Measurements from ENCODE around the gene RNF157.
"Not testable (repeated sequence)": the region's sequence is repeated elsewhere in the genome, so short reads cannot be mapped to it uniquely, and the experiment has no call there.

Gene RNF157

DNA sequence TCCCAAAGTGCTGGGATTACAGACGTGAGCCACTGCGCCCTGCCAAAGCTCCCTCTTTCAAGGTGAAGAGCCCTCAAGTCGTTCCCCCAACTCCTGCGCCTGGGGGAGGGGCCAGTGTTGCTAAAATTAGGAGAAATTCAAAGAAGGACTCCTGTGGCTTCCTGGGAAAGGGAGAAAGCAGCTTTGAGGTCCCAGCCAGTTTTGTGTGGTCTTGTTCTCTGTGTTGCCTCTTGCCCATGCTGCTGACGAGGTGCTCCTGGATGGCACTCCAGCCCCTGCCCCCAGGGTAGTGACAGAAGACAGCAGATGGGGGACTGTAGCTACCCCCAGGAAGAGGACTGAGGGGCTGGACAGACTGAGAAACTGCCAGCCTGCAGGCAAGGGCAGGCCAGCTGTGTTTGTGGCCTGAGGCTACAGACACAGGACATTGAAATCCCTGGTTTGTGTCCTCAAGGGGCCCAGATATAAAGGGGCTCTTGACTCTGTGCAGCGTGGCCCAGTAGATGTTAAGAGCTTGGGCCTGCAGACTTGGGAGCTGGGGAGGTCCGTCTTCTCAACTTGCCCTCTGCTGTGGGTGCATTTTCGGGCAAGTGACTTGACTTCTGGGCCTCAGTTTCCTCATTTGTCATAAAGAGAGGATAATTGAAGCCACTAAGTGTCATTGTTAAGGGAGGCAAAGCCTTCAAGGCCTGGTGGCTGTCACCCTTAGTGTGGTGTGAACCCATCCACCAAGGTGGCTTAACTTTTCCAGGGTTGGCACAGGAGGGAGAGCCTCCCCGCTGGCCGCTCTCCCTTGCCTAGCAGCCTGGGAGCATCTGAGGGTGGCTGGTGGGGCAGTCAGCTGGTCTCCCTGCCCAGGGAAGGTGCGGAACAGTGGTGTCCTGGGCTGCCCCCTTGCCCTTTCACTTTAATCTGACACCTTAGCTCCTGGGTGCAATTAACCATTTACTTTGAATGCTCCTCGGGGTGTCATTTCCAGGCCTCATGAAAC is 29.0 kb upstream of the RNF157 start:
- no peak overlapping the region for H3K9ac ChIP-seq
- H3K4me3 ChIP-seq (ENCODE audit: low read depth, low read length), result peak overlapping the region; percentile 7
- H3K36me3 ChIP-seq (ENCODE audit: control insufficient read depth, insufficient read depth, low read length), result no peaks in the 10 kb centered on the region
- peaks cover 35% of the 10 kb centered on the region for H3K4me1 ChIP-seq
- peaks cover 29% of the 10 kb centered on the region for H3K79me2 ChIP-seq
- H2AFZ ChIP-seq, result no peak overlapping the region
- no peaks in the 10 kb centered on the region for H3K9me3 ChIP-seq (ENCODE audit: control insufficient read depth, low read length)
- TF ChIP-seq, protein P1, sequence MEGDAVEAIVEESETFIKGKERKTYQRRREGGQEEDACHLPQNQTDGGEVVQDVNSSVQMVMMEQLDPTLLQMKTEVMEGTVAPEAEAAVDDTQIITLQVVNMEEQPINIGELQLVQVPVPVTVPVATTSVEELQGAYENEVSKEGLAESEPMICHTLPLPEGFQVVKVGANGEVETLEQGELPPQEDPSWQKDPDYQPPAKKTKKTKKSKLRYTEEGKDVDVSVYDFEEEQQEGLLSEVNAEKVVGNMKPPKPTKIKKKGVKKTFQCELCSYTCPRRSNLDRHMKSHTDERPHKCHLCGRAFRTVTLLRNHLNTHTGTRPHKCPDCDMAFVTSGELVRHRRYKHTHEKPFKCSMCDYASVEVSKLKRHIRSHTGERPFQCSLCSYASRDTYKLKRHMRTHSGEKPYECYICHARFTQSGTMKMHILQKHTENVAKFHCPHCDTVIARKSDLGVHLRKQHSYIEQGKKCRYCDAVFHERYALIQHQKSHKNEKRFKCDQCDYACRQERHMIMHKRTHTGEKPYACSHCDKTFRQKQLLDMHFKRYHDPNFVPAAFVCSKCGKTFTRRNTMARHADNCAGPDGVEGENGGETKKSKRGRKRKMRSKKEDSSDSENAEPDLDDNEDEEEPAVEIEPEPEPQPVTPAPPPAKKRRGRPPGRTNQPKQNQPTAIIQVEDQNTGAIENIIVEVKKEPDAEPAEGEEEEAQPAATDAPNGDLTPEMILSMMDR (IDR thresholded peaks at IDR 0.05), result no peak
- H3K27ac ChIP-seq, result peak overlapping the region; percentile 39
- H3K4me2 ChIP-seq (ENCODE audit: low read length), result peak overlapping the region; percentile 14
- H3K27me3 ChIP-seq (ENCODE audit: control insufficient read depth, insufficient read depth, low read length), result no peaks in the 10 kb centered on the region

GRCh38 chr17:76268015-76268749 is 27.9 kb upstream of the RNF157 start:
- TF ChIP-seq, protein P1 (IDR thresholded peaks at IDR 0.05), result no peak
- peaks cover 42% of the 10 kb centered on the region for H3K4me1 ChIP-seq
- no peaks in the 10 kb centered on the region for H3K36me3 ChIP-seq (ENCODE audit: control insufficient read depth, insufficient read depth, low read length)
- H3K79me2 ChIP-seq, result peaks cover 29% of the 10 kb centered on the region
- peak overlapping the region; percentile 17 for H3K27ac ChIP-seq
- no peak overlapping the region for H2AFZ ChIP-seq
- peak overlapping the region; percentile 14 for H3K4me2 ChIP-seq (ENCODE audit: low read length)
- H3K27me3 ChIP-seq (ENCODE audit: control insufficient read depth, insufficient read depth, low read length), result no peaks in the 10 kb centered on the region
- H3K9me3 ChIP-seq (ENCODE audit: control insufficient read depth, low read length), result no peaks in the 10 kb centered on the region
- H3K4me3 ChIP-seq (ENCODE audit: low read depth, low read length), result peak overlapping the region; percentile 12
- H3K9ac ChIP-seq, result no peak overlapping the region

DNA sequence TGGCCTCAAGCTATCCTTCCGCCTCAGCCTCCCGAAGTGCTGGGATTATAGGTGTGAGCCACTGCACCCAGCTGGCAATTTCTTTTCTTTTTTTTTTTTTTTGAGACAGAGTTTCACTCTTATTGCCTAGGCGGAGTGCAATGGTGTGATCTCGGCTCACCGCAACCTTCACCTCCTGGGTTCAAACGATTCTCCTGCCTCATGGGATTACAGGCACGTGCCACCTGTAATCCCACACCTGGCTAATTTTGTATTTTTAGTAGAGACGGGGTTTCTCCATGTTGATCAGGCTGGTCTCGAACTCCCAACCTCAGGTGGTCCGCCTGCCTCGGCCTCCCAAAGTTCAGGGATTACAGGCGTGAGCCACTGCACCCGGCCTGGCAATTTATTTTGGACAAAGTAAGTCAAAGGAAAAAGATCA is 27.3 kb upstream of the RNF157 start:
- Histone ChIP-seq H3K4me1 (peaks cover 47% of the 10 kb centered on the region), H3K4me3 (ENCODE audit: low read depth, low read length) (peak overlapping the region; percentile 12), H3K27ac (peak overlapping the region; percentile 17), H3K79me2 (peaks cover 29% of the 10 kb centered on the region)
- not testable (repeated sequence) for H3K9ac ChIP-seq; H2AFZ ChIP-seq; H3K4me2 ChIP-seq (ENCODE audit: low read length); H3K36me3 ChIP-seq (ENCODE audit: control insufficient read depth, insufficient read depth, low read length); H3K27me3 ChIP-seq (ENCODE audit: control insufficient read depth, insufficient read depth, low read length); H3K9me3 ChIP-seq (ENCODE audit: control insufficient read depth, low read length)

DNA sequence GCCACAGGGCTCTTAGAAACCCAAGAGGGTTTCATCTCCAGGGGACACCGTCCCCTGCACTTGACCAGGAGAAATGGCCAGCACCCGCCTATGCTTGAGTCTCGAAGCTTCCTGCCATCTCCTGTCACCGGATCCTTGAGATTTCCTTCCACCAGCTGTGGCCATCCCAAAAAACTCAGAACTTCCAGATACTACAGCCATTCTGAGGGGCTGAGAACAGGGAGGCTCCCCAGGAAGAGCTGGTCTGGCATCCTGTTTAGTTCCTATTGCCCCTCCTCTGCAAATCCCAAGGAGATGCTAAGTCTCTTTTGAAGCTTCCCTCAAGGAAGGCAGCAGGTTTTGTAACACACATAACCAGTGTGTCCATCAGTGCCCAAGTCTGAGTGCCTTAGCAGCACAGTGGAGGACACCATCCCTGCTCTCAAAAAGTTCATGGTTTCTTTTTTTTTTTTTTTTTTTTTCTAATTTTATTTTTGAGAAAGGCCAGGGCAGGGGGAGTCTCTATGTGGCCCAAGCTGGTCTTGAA is 26.8 kb upstream of the RNF157 start:
- Histone ChIP-seq H2AFZ (no peak overlapping the region), H3K36me3 (ENCODE audit: control insufficient read depth, insufficient read depth, low read length) (no peaks in the 10 kb centered on the region), H3K4me3 (ENCODE audit: low read depth, low read length) (peak overlapping the region; percentile 81), H3K9me3 (ENCODE audit: control insufficient read depth, low read length) (no peaks in the 10 kb centered on the region), H3K79me2 (peaks cover 29% of the 10 kb centered on the region), H3K4me2 (ENCODE audit: low read length) (peak overlapping the region; percentile 66), H3K4me1 (peaks cover 48% of the 10 kb centered on the region), H3K27me3 (ENCODE audit: control insufficient read depth, insufficient read depth, low read length) (no peaks in the 10 kb centered on the region), H3K9ac (no peak overlapping the region), H3K27ac (peak overlapping the region; percentile 90)
- TF ChIP-seq, protein P1 (IDR thresholded peaks at IDR 0.05), result no peak

All from parathyroid adenoma (tissue), 2 donors.